Measurements from ENCODE around the gene OR14A2.
"Not testable (repeated sequence)": the region's sequence is repeated elsewhere in the genome, so short reads cannot be mapped to it uniquely, and the experiment has no call there.

OR14A2 gene

GRCh38 chr1:247748041-247748440, at the start of gene OR14A2:
TSS of gene OR14A2 (minus strand) at chr1:247748141.
- DNase-seq, result no peak

GRCh38 chr1:247797518-247797917, 49.6 kb upstream of the OR14A2 start:
- DNase-seq, result no peak

GRCh38 chr1:247769603-247770002, 21.7 kb upstream of the OR14A2 start:
- DNase-seq, result no peak

- no peak for DNase-seq
Observed at GRCh38 chr1:247760456-247760855, 12.5 kb upstream of the OR14A2 start, which contains the start of gene OR1C1. TSS of gene OR1C1 (minus strand) at chr1:247760556. CDS start at chr1:247758406, 2,150 bp downstream.

- not testable (repeated sequence) for DNase-seq
Observed at GRCh38 chr1:247754311-247754710, 6.4 kb upstream of the OR14A2 start.

- DNase-seq, result no peak
Observed at GRCh38 chr1:247749870-247750269, 1.9 kb upstream of the OR14A2 start.

- DNase-seq, result no peak
Observed at GRCh38 chr1:247747616-247748015, 325 bp downstream of the OR14A2 start.

GRCh38 chr1:247746391-247746935, 1.5 kb downstream of the OR14A2 start:
- no peak for DNase-seq

- not testable (repeated sequence) for DNase-seq
Observed at GRCh38 chr1:247742215-247742760, 5.7 kb downstream of the OR14A2 start.

- DNase-seq, result no peak
Observed at GRCh38 chr1:247741756-247742155, 6.2 kb downstream of the OR14A2 start.

- DNase-seq, result no peak
Observed at GRCh38 chr1:247740721-247741120, 7.2 kb downstream of the OR14A2 start.

GRCh38 chr1:247738315-247738714, 9.6 kb downstream of the OR14A2 start, which contains the start of gene OR14K1:
TSS of gene OR14K1 (plus strand) at chr1:247738615. CDS start at chr1:247738615, 0 bp downstream.
- DNase-seq, result no peak

GRCh38 chr1:247721222-247721621, 26.7 kb downstream of the OR14A2 start:
- DNase-seq, result no peak

GRCh38 chr1:247716546-247716945, 31.4 kb downstream of the OR14A2 start, which contains the start of gene OR6F1:
TSS of gene OR6F1 (minus strand) at chr1:247716646. CDS start at chr1:247712755, 3,891 bp downstream.
- no peak for DNase-seq

GRCh38 chr1:247713753-247714152, 34.2 kb downstream of the OR14A2 start:
- DNase-seq, result no peak

- not testable (repeated sequence) for DNase-seq
Observed at GRCh38 chr1:247710681-247711080, 37.3 kb downstream of the OR14A2 start.

GRCh38 chr1:247701338-247701737, 46.6 kb downstream of the OR14A2 start:
- no peak for DNase-seq

GRCh38 chr1:247681288-247681897, 66.5 kb downstream of the OR14A2 start:
- DNase-seq, result peak; percentile 78

- no peak for DNase-seq
Observed at GRCh38 chr1:247680171-247680570, 67.8 kb downstream of the OR14A2 start.

- DNase-seq, result no peak
Observed at GRCh38 chr1:247679639-247680038, 68.3 kb downstream of the OR14A2 start, which contains the start of gene OR13G1. TSS of gene OR13G1 (minus strand) at chr1:247679739. CDS start at chr1:247673041, 6,698 bp downstream.
